ENCODE results near the gene MED22. TPM values are rescaled to one million over a fixed set of nuclear protein-coding genes. Genes with fewer than 3 reads are reported as not detected.
"Not testable (repeated sequence)": the region's sequence is repeated elsewhere in the genome, so short reads cannot be mapped to it uniquely, and the experiment has no call there.

Gene MED22
- polyA plus RNA-seq, 1 donor (not counting 4 experiments of a cell fraction or from before 2014, with no cell fraction given): 15.9 TPM

GRCh38 chr9:133377721-133378216, 29.8 kb upstream of the MED22 start:
- no peak overlapping the region for H3K27ac ChIP-seq (ENCODE audit: control insufficient read depth, insufficient read depth, low read length)
- H3K4me3 ChIP-seq (ENCODE audit: control insufficient read depth in 2 of 3, extremely low read depth in 1 of 3, insufficient read depth in 2 of 3, low read depth in 1 of 3, low read length in 3 of 3): no peak overlapping the region
- peaks cover 3 to 4% of the 10 kb centered on the region in 2 experiments for H3K36me3 ChIP-seq (ENCODE audit: control insufficient read depth in 2 of 2, extremely low read depth in 1 of 2, insufficient read depth in 2 of 2, low read length in 2 of 2)
- H3K27me3 ChIP-seq (ENCODE audit: control insufficient read depth, extremely low read depth, insufficient read depth, low read length): no peaks in the 10 kb centered on the region
- no peak for DNase-seq (ENCODE audit: low read depth, low spot score)
- H3K4me1 ChIP-seq (ENCODE audit: control insufficient read depth, extremely low read depth, insufficient read depth, low read length): peaks cover 15% of the 10 kb centered on the region
- no peaks in the 10 kb centered on the region for H3K9me1 ChIP-seq (ENCODE audit: control insufficient read depth, extremely low read depth, insufficient read depth, low read length)
- peaks cover 4% of the 10 kb centered on the region for H4K20me1 ChIP-seq (ENCODE audit: control insufficient read depth, extremely low read depth, insufficient read depth, low read length)
- H3K79me2 ChIP-seq (ENCODE audit: control insufficient read depth, insufficient read depth, low read length): peaks cover 28% of the 10 kb centered on the region
- no peak overlapping the region for H3K4me2 ChIP-seq (ENCODE audit: control insufficient read depth, extremely low read depth, insufficient read depth, low read depth, low read length)
- no peak overlapping the region for H2AFZ ChIP-seq (ENCODE audit: control insufficient read depth, low read length)
- no peak for FAIRE-seq
- no peaks in the 10 kb centered on the region for H3K9me3 ChIP-seq (ENCODE audit: control insufficient read depth, low read depth, low read length)
- dilution Hi-C loops (cut with MboI; ENCODE audit: extremely low pct_ligation_motif_present, low sequenced_read_pairs): no loop called here
- no peak overlapping the region for H3K9ac ChIP-seq (ENCODE audit: control insufficient read depth, extremely low read depth, insufficient read depth, low read length)
- TF ChIP-seq CTCF (optimal IDR thresholded peaks at IDR 0.05 in 1 of 3, IDR thresholded peaks at IDR 0.05 in 1 of 3, conservative IDR thresholded peaks at IDR 0.05 in 1 of 3; ENCODE audit: extremely low read depth in 1 of 3, insufficient read depth in 2 of 3, low read length in 3 of 3): no peak
- no peak for TF ChIP-seq EZH2 (IDR thresholded peaks at IDR 0.05; ENCODE audit: low read length)

GRCh38 chr9:133377280-133377679, 29.3 kb upstream of the MED22 start:
- H3K27ac ChIP-seq (ENCODE audit: control insufficient read depth, insufficient read depth, low read length); H3K36me3 ChIP-seq (ENCODE audit: control insufficient read depth in 2 of 2, extremely low read depth in 1 of 2, insufficient read depth in 2 of 2, low read length in 2 of 2); FAIRE-seq; H3K9ac ChIP-seq (ENCODE audit: control insufficient read depth, extremely low read depth, insufficient read depth, low read length); H2AFZ ChIP-seq (ENCODE audit: control insufficient read depth, low read length); H3K27me3 ChIP-seq (ENCODE audit: control insufficient read depth, extremely low read depth, insufficient read depth, low read length); H4K20me1 ChIP-seq (ENCODE audit: control insufficient read depth, extremely low read depth, insufficient read depth, low read length); DNase-seq (ENCODE audit: low read depth, low spot score); dilution Hi-C loops (cut with MboI; ENCODE audit: extremely low pct_ligation_motif_present, low sequenced_read_pairs); H3K4me2 ChIP-seq (ENCODE audit: control insufficient read depth, extremely low read depth, insufficient read depth, low read depth, low read length); H3K4me3 ChIP-seq (ENCODE audit: control insufficient read depth in 2 of 3, extremely low read depth in 1 of 3, insufficient read depth in 2 of 3, low read depth in 1 of 3, low read length in 3 of 3); H3K9me3 ChIP-seq (ENCODE audit: control insufficient read depth, low read depth, low read length); H3K9me1 ChIP-seq (ENCODE audit: control insufficient read depth, extremely low read depth, insufficient read depth, low read length): not testable (repeated sequence)
- Histone ChIP-seq H3K79me2 (ENCODE audit: control insufficient read depth, insufficient read depth, low read length) (peaks cover 32% of the 10 kb centered on the region), H3K4me1 (ENCODE audit: control insufficient read depth, extremely low read depth, insufficient read depth, low read length) (peaks cover 18% of the 10 kb centered on the region)
